T-helper 1 cell treated with Interleukin-12 subunit alpha and Interleukin-12 subunit beta and Interleukin-4 antibody, amounts not matched to agents 30 μg/mL and 1 μg/mL, for 36 hours (primary cell): ENCODE measurements around the gene ZNF445.
"Not testable (repeated sequence)": the region's sequence is repeated elsewhere in the genome, so short reads cannot be mapped to it uniquely, and the experiment has no call there.

Experiments used
- H3K27ac Mint-ChIP-seq: one replicate; pipeline ENCODE4 v1.8.0; 2021; ENCODE audit warnings: mild to moderate bottlenecking, mixed read lengths
- H3K27me3 Mint-ChIP-seq: one replicate; pipeline ENCODE4 v1.8.0; 2021; ENCODE audit warnings: low read depth, mixed read lengths
- H3K36me3 Mint-ChIP-seq: one replicate; pipeline ENCODE4 v1.8.0; 2021; ENCODE audit warnings: low read depth, mixed read lengths
- H3K4me1 Mint-ChIP-seq: one replicate; pipeline ENCODE4 v1.8.0; 2021; ENCODE audit warnings: low read depth, mixed read lengths
- H3K4me3 Mint-ChIP-seq: one replicate; pipeline ENCODE4 v1.8.0; 2021; ENCODE audit warnings: mild to moderate bottlenecking, moderate library complexity, mixed read lengths
- H3K9me3 Mint-ChIP-seq: one replicate; pipeline ENCODE4 v1.8.0; 2021; ENCODE audit warnings: mixed read lengths

Gene ZNF445

DNA sequence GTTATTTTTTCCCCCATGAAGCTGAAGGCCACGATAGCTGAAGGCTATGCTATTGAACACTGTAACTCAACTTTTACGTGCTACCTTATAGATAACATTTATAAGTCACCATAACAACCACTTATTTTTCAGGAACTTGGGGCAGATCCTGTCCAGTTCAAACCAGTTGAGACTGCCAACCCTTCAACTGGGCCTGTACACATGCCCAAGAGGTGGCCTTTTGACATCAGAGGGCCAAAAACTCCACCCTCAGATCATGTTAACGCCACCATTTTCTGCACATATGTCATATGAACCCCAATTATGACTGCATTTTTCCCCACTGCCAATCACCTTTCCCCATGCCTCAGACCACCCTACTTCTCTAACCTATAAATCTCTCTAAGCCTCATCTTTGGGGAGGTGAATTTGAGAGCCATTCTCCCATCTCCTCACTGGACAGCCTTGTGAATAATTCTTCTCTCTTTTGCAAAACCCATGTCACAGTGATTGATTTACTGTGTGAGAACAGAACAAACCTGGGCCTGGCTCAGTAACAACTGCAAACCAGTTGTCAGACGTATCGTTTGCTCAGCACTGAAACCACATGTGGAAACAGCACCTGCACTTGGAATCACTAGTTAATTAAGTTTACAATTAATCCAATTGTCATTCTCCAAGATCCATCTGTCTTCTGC is 42.5 kb downstream of the ZNF445 start:
- H3K4me3 Mint-ChIP-seq, result no peak overlapping the region
- peaks cover 4% of the 10 kb centered on the region for H3K9me3 Mint-ChIP-seq
- no peak overlapping the region for H3K27ac Mint-ChIP-seq
- peaks cover 11% of the 10 kb centered on the region for H3K4me1 Mint-ChIP-seq
- no peaks in the 10 kb centered on the region for H3K27me3 Mint-ChIP-seq
- H3K36me3 Mint-ChIP-seq, result peaks cover 15% of the 10 kb centered on the region

DNA sequence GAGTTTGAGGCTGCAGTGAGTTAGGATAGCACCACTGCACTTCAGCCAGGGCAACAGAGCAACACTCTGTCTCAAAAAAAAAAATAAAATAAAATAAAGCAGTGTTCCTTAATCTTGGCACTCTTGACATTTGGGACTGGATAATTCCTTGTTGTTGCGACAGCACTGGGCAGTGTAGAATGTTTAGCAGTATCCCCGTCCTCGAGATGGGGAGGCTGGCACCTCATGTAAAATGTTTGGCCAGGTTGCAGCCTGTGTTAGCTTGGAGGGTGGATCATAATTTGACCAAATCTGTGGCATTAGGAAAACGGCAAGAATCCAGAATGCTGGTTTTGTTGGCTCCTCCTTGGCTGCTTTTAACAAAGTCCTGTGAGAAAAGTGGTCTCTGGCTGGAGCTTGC is 47.0 kb downstream of the ZNF445 start:
- Mint-ChIP-seq H3K27me3 (no peaks in the 10 kb centered on the region), H3K4me1 (peaks cover 2% of the 10 kb centered on the region), H3K4me3 (no peak overlapping the region), H3K36me3 (peaks cover 3% of the 10 kb centered on the region), H3K9me3 (no peaks in the 10 kb centered on the region), H3K27ac (no peak overlapping the region)

DNA sequence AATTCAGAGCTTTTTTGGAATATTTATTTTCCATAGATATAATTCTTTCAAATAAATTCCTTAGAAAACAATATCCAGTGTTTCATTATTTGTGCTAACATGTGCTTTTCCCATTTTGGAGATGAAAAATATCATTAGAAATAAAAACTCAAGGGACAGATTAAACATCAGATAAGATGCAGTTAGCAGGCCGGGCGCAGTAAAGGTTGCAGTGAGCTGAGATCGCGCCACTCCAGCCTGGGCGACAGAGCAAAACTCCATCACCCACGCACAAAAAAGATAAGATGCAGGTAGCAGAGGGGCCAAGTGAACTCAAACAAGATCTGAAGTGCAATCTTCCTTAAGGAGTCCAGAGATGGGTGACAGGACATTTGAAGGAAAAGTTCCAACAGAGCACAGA is 48.0 kb downstream of the ZNF445 start:
- H3K4me3 Mint-ChIP-seq, result no peak overlapping the region
- no peaks in the 10 kb centered on the region for H3K36me3 Mint-ChIP-seq
- H3K9me3 Mint-ChIP-seq, result no peaks in the 10 kb centered on the region
- no peaks in the 10 kb centered on the region for H3K27me3 Mint-ChIP-seq
- H3K27ac Mint-ChIP-seq, result no peak overlapping the region
- peaks cover 2% of the 10 kb centered on the region for H3K4me1 Mint-ChIP-seq

DNA sequence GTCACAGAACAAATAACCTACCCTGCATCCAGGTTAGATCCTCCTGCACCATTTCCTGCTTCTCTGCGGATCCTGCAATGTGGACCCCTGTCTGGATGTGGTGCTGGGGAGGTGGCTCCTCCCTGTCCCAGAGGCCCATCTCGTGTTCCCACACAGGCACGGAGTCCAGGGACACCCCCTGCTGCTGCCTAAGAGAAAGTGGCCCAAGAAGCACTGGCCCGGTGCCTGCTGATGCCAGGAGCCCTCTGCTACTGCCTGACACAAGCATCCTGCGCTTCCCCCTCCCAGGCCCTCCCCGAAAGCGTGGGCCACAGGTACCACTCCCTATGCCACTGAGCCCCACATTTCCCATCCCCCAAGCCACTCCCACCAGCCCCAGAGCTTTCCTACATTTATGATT is 48.6 kb downstream of the ZNF445 start:
- H3K9me3 Mint-ChIP-seq, result no peaks in the 10 kb centered on the region
- no peaks in the 10 kb centered on the region for H3K36me3 Mint-ChIP-seq
- H3K27ac Mint-ChIP-seq, result no peak overlapping the region
- peaks cover 2% of the 10 kb centered on the region for H3K4me1 Mint-ChIP-seq
- no peak overlapping the region for H3K4me3 Mint-ChIP-seq
- H3K27me3 Mint-ChIP-seq, result no peaks in the 10 kb centered on the region

DNA sequence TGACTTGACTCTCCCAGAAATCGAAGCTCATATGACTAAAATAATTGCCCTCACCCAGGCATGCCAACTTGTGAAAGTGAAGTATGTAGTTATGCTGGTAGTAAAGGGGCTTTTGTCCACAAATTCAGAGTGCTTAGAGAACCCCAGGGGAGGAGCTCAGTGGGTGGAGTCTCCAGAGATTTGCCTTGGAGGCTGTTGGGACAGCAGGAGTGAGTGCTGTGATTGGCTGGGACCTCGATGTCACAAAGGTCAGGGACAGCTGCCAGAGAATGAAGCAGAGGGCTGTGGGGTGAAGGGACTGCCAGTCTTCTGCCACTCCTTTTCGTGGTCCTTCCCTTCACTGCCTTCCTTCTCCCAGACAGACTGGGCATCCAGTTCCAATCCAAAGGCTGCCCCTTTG is 49.8 kb downstream of the ZNF445 start:
- Mint-ChIP-seq H3K27me3 (no peaks in the 10 kb centered on the region), H3K4me3 (no peak overlapping the region)

DNA sequence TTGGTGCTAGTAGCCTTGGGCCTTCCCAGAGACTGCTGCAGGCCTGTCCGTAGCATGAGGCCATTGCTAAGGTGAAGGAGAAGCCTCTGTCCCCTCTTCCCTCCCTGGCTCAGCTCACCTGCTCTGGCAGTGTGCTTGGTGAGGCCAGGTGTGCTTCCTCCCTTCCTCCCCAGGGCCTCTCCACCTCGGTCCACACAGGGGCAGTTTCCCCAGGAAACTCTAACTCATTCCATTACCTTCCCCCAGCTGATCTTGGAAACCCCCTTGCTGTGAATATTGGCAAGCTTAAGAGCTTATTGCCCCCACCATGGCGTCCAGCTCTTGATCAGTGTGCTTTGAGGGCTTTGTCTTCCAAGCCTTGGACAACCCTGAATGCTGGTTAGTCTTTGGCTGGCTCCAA is 52.7 kb downstream of the ZNF445 start:
- Mint-ChIP-seq H3K4me1 (no peaks in the 10 kb centered on the region), H3K4me3 (no peak overlapping the region), H3K36me3 (no peaks in the 10 kb centered on the region), H3K27ac (no peak overlapping the region), H3K27me3 (no peaks in the 10 kb centered on the region), H3K9me3 (no peaks in the 10 kb centered on the region)

More for the DNA sequence above, 49.8 kb downstream of the ZNF445 start:
- Mint-ChIP-seq H3K36me3 (no peaks in the 10 kb centered on the region), H3K27ac (no peak overlapping the region), H3K4me1 (peaks cover 1% of the 10 kb centered on the region), H3K9me3 (no peaks in the 10 kb centered on the region)

DNA sequence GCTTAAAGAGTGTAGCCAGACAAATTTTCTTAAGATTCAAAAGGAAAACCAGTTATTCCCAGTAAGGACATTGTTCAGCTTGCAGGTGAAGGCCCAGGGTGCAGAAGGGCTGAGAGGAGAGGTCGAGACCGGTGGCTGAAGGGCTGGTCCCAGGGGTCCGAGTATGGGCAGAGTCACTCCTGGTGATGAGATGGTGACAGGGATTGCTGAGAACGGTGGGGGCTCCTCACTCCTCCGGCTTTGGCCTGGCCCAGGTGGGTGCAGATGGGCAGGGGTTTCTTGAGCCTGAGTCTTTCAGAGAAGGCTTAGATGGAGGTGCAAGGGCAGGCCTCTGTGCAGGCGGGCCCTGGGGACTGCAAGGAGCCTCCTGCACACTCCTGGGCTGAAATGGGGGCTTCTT is 56.2 kb downstream of the ZNF445 start:
- no peak overlapping the region for H3K27ac Mint-ChIP-seq
- no peaks in the 10 kb centered on the region for H3K9me3 Mint-ChIP-seq
- no peak overlapping the region for H3K4me3 Mint-ChIP-seq
- H3K36me3 Mint-ChIP-seq, result no peaks in the 10 kb centered on the region
- no peaks in the 10 kb centered on the region for H3K27me3 Mint-ChIP-seq
- H3K4me1 Mint-ChIP-seq, result no peaks in the 10 kb centered on the region

DNA sequence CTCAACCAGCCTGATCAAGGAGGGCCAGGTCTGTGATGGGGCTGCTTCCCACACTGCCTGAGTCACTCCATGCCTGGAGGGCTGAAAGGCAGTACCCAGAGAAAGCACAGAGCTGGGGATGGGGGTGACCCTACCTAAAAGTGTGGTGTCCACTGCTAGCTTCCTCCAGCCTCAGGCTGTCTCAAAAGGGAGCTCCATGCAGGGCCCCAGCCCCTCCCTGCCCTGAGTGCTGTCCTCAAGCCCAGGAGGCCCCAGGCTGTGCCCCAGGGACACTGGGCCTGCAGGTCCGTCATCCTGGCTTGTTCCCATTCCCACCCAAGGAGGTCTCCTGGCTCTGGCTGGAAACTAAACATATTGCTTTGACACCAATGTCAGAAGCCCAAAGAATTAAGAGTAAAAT is 56.8 kb downstream of the ZNF445 start:
- H3K27me3 Mint-ChIP-seq, result no peaks in the 10 kb centered on the region
- no peak overlapping the region for H3K27ac Mint-ChIP-seq
- no peaks in the 10 kb centered on the region for H3K36me3 Mint-ChIP-seq
- H3K4me1 Mint-ChIP-seq, result no peaks in the 10 kb centered on the region
- H3K4me3 Mint-ChIP-seq, result no peak overlapping the region
- H3K9me3 Mint-ChIP-seq, result no peaks in the 10 kb centered on the region

DNA sequence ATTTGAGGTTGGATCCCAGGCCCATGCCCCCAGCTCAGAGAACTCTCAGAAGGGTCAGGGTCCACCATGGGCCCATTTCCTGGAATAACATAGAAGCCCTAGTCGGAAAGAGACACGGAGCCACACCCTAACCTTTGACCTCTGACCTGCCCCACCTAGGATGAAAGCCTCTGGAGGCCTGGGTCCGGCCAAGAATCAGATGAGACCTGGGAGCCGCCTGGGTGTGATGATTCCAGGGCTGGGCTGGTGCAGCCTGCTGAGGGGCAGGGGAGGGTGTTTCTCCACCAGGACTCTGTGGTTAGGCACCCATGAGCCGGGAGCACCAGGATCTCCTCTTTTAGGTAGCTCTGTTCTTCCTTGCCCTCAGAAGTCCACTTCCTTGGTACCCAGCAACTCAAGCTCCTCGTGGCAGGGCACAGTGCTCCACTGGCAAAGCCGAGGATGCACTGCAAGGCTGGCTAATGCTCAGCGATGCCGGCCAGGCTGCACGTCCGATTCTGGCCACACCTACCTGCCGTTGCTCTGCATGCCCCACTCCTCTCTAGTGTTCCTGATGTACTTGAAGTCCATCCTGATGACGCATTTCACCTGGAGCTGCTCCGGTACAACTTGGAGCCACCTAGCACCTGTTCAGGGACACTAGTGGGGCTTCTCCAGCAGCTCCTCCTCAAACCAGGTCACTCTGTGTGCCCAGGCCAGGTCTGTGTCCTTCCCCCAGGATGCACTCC is 57.4 kb downstream of the ZNF445 start:
- Mint-ChIP-seq H3K27ac (no peak overlapping the region), H3K4me3 (no peak overlapping the region), H3K27me3 (no peaks in the 10 kb centered on the region), H3K4me1 (no peaks in the 10 kb centered on the region), H3K36me3 (no peaks in the 10 kb centered on the region), H3K9me3 (no peaks in the 10 kb centered on the region)

DNA sequence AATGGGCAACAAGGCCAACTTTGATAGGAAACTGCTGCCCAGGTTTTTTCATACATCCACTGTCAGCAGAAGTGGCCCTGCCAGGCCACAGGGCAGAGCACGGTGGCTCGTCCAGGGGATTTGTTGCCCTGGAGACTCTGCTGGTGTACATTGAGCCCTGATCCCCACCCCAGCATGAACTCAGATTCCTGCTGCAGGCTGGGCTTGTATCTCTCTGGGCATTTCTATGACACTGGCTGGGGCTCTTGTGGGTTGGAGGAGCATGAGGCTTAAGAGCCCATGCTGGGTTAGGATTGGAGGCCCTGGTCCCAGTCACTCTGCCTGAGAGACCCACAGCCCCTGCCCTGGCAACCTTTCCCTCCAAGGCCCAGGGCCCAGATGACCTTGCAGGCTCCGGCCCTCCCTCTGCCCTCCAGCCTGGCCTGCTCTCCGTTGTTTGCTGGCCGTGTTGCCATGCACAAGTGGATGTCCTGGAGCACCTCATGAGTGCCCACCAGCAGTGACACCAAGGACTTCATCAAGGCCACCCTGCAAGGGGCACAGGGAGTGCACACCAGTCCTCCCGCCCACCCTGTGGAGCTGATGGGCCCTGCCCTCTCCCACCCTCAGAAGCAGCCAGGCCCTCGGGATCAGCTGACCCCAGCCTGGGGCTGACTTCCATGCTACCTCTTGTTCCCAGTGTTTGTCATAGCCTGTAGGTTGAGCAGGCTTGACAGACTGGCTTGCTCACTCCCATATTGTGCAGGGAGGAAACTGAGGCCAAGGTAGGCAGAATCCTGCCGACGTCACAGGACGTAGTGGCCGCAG is 58.2 kb downstream of the ZNF445 start:
- no peaks in the 10 kb centered on the region for H3K27me3 Mint-ChIP-seq
- H3K9me3 Mint-ChIP-seq, result no peaks in the 10 kb centered on the region
- no peak overlapping the region for H3K4me3 Mint-ChIP-seq
- H3K4me1 Mint-ChIP-seq, result no peaks in the 10 kb centered on the region
- H3K27ac Mint-ChIP-seq, result no peak overlapping the region
- H3K36me3 Mint-ChIP-seq, result no peaks in the 10 kb centered on the region

DNA sequence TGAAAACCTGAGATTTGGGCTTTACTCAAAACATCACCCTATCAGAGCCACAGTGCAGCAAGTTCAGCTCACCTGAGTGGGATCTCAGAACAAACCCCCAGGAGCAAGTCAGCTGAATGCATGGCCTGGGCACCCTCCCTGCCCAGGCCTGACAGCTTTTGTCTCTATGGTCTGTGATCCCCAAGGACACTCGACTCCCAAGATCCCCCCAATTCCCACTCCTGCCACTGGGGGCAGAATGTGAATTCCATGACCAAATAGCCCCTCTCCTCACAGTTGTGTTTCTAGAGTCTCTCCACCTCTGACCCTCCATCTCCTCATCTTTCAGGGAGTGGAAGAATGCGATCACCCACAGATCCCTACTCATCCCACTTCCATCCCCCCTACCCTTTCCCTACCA is 58.9 kb downstream of the ZNF445 start:
- Mint-ChIP-seq H3K4me3 (no peak overlapping the region), H3K9me3 (no peaks in the 10 kb centered on the region), H3K27ac (no peak overlapping the region), H3K27me3 (no peaks in the 10 kb centered on the region), H3K36me3 (no peaks in the 10 kb centered on the region), H3K4me1 (no peaks in the 10 kb centered on the region)

DNA sequence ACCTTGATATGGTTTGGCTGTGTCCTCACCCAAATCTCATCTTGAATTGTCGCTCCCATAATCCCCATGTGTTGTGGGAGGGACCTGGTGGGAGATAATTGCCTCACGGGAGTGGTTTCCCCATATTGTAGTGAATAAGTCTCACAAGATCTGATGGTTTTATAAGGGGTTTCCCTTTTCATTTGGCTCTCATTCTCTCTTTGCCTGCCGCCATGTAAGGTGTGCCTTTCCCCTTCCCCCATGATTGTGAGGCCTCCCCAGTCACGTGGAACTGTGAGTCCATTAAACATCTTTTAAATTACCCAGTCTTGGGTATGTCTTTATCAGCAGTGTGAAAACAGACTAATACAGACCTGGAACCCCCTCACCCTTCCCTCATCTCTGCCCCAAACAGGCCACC is 59.4 kb downstream of the ZNF445 start:
- not testable (repeated sequence) for H3K36me3 Mint-ChIP-seq, H3K27ac Mint-ChIP-seq, H3K9me3 Mint-ChIP-seq, H3K4me1 Mint-ChIP-seq, H3K27me3 Mint-ChIP-seq, H3K4me3 Mint-ChIP-seq

DNA sequence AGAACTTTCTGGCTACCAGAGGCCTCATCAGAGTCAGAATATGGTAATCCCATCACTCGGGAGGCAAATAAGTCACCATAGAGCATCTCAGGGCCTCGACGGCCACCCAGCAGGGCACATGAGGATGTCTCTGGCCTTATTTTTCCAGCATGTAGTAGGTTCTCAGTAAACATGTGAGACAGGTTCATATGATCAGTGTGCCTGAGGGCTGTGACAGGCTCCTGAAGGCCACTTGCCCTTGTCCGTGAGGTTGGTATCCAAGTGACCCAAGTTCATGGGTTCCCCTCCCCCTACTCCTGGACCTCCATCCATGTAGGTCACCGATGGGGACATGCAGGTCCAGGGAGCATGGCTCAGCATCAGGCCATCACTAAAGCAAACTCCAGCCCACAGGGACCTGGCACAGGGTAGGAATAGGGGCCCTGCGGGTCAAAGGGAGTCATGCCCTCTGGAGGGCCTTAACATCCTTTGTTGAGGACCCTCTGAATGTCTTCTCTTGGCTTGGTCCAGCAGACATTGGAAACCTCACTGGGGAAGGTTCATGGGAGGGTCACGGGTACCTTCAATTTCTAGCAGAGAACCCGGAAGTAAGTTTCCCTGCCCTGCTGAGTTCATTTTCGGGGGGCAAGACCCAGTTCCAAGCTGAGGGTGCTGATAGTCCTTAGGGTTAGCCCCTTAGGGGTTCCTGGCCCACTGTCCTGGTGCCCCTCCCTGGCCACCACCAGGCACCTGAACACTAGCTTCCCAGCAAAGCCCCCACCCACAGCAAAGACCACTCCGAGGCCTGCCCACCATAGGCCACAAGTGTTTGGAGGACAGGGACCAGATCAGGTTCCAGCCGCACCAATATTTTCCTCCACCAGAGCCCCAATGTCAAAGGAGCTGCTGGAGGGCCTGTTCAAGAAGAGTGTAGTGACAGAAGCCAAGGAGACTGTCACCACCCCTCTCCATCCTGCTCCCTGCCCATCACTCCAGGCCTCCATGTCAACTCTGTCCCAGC is 61.1 kb downstream of the ZNF445 start:
- Mint-ChIP-seq H3K4me1 (no peaks in the 10 kb centered on the region), H3K9me3 (no peaks in the 10 kb centered on the region), H3K27ac (no peak overlapping the region), H3K36me3 (no peaks in the 10 kb centered on the region), H3K4me3 (no peak overlapping the region), H3K27me3 (no peaks in the 10 kb centered on the region)

DNA sequence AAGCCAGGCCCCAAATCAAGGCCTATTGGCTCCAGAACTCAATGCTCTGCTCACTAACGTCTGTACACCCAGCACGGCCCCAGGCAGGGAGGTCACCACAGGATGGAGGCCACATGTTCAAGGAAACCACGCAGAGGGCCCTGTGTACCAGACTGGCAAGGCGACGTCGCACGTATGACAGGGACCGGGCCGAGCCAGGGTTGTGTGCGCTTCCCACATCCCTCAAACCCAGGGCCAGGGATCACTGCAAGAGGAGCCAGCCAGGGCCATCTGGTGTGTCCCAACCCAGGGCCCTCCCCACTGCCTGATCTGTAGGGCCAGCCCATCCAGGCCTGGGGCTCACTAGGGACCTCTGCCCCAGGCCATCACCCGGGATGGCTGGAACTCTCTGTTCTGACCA is 62.0 kb downstream of the ZNF445 start:
- H3K9me3 Mint-ChIP-seq, result no peaks in the 10 kb centered on the region
- no peak overlapping the region for H3K4me3 Mint-ChIP-seq
- no peaks in the 10 kb centered on the region for H3K27me3 Mint-ChIP-seq
- no peak overlapping the region for H3K27ac Mint-ChIP-seq
- no peaks in the 10 kb centered on the region for H3K36me3 Mint-ChIP-seq
- no peaks in the 10 kb centered on the region for H3K4me1 Mint-ChIP-seq
